Left colon (tissue), 2 donors: Measurements from ENCODE around the gene MDFIC. TPM values are rescaled to one million over a fixed set of nuclear protein-coding genes. Genes with fewer than 3 reads are reported as not detected.

ENCODE experiments used
- ATAC-seq: fragments of 200-7000 bp; cut with Tn5 transposase; one replicate; pipeline ENCODE4 v1.9.1; 2020; ENCODE audit warnings: mild to moderate bottlenecking, moderate library complexity
- DNase-seq, 2 donors: peaks; one replicate each; pipeline ENCODE4 v3.0.0-alpha.2; 2020
- intact Hi-C, 2 donors: fragments of 100-400 bp; cut with DNase I in 1 of 2; cut with micrococcal nuclease in 1 of 2; formaldehyde crosslinking; loops; one replicate each; pipeline versions ENCODE4 v1.11.2 to v1.14.0; 2022; cut with DNase I, micrococcal nuclease
- total RNA-seq, 2 donors: library from RNA; stranded (reverse); fragmentation: NEBNext Ultra II Directional; extraction: Animal tissue kit (Norgen Biotek cat#: 25700); gene quantifications; one replicate each; pipeline ENCODE4 v1.2.1, GENCODE V29; 2021
- donor health status: DM: no; HTN: no; CAD: no.
- donor health status: DM: yes; HTN: yes; CAD: no.

Gene MDFIC
- total RNA-seq, 2 donors from 2014 or later, result 4.8 to 10.9 TPM

GRCh38 chr7:114979803-114980507, 58.1 kb downstream of the MDFIC start:
- ATAC-seq, result no peak
- no peak for DNase-seq
- intact Hi-C loops, result no loop called here

GRCh38 chr7:114981323-114981722, 59.4 kb downstream of the MDFIC start:
- ATAC-seq (no peak), DNase-seq (no peak)
- intact Hi-C loops, result no loop called here

GRCh38 chr7:114985116-114985715, 63.3 kb downstream of the MDFIC start:
- no peak for ATAC-seq
- no peak for DNase-seq
- intact Hi-C loops, result no loop called here

- intact Hi-C loops, result no loop called here
- DNase-seq (no peak), ATAC-seq (no peak)
These were observed 64.6 kb downstream of the MDFIC start for GRCh38 chr7:114986190-114987180.

- DNase-seq, result no peak
- intact Hi-C loops, result no loop called here
- ATAC-seq, result no peak
These were observed 66.1 kb downstream of the MDFIC start for GRCh38 chr7:114988026-114988425.

- ATAC-seq (no peak), DNase-seq (no peak)
- intact Hi-C loops, result no loop called here
These were observed 67.0 kb downstream of the MDFIC start for GRCh38 chr7:114988755-114989375.

GRCh38 chr7:114989531-114989930, 67.6 kb downstream of the MDFIC start:
- intact Hi-C loops, result no loop called here
- ATAC-seq (no peak), DNase-seq (no peak)

GRCh38 chr7:114997487-114998404, 75.9 kb downstream of the MDFIC start:
- ATAC-seq (no peak), DNase-seq (no peak)
- intact Hi-C loops, result no loop called here

GRCh38 chr7:115004121-115004520, 82.2 kb downstream of the MDFIC start:
- DNase-seq (no peak), ATAC-seq (peak; percentile 91)
- intact Hi-C loops, result no loop called here

GRCh38 chr7:115005251-115005650, 83.4 kb downstream of the MDFIC start:
- intact Hi-C loops, result no loop called here
- no peak for DNase-seq
- no peak for ATAC-seq

- DNase-seq, result no peak
- peak; percentile 49 for ATAC-seq
- intact Hi-C loops, result no loop called here
These were observed 84.1 kb downstream of the MDFIC start for GRCh38 chr7:115005953-115006352.

- intact Hi-C loops, result no loop called here
- DNase-seq, result no peak
- no peak for ATAC-seq
These were observed 85.9 kb downstream of the MDFIC start for GRCh38 chr7:115007751-115008150.

GRCh38 chr7:115008465-115009114, 86.7 kb downstream of the MDFIC start:
- intact Hi-C loops, result no loop called here
- peak; percentile 19 for ATAC-seq
- peak; percentile 12 to 50 for DNase-seq

- intact Hi-C loops, result no loop called here
- DNase-seq, result no peak
- ATAC-seq, result peak; percentile 32
These were observed 87.2 kb downstream of the MDFIC start for GRCh38 chr7:115009139-115009538.

GRCh38 chr7:115009736-115010440, 88.0 kb downstream of the MDFIC start:
- ATAC-seq (peak; percentile 42), DNase-seq (no peak)
- intact Hi-C loops, result no loop called here

- intact Hi-C loops, result no loop called here
- DNase-seq (no peak), ATAC-seq (no peak)
These were observed 88.5 kb downstream of the MDFIC start for GRCh38 chr7:115010441-115010820.

- DNase-seq (no peak), ATAC-seq (no peak)
- intact Hi-C loops, result no loop called here
These were observed 92.0 kb downstream of the MDFIC start for GRCh38 chr7:115013886-115014285.
